ENCODE measurements around the gene CRYBG1. TPM values are rescaled to one million over a fixed set of nuclear protein-coding genes. Genes with fewer than 3 reads are reported as not detected.

The CRYBG1 gene, protein sequence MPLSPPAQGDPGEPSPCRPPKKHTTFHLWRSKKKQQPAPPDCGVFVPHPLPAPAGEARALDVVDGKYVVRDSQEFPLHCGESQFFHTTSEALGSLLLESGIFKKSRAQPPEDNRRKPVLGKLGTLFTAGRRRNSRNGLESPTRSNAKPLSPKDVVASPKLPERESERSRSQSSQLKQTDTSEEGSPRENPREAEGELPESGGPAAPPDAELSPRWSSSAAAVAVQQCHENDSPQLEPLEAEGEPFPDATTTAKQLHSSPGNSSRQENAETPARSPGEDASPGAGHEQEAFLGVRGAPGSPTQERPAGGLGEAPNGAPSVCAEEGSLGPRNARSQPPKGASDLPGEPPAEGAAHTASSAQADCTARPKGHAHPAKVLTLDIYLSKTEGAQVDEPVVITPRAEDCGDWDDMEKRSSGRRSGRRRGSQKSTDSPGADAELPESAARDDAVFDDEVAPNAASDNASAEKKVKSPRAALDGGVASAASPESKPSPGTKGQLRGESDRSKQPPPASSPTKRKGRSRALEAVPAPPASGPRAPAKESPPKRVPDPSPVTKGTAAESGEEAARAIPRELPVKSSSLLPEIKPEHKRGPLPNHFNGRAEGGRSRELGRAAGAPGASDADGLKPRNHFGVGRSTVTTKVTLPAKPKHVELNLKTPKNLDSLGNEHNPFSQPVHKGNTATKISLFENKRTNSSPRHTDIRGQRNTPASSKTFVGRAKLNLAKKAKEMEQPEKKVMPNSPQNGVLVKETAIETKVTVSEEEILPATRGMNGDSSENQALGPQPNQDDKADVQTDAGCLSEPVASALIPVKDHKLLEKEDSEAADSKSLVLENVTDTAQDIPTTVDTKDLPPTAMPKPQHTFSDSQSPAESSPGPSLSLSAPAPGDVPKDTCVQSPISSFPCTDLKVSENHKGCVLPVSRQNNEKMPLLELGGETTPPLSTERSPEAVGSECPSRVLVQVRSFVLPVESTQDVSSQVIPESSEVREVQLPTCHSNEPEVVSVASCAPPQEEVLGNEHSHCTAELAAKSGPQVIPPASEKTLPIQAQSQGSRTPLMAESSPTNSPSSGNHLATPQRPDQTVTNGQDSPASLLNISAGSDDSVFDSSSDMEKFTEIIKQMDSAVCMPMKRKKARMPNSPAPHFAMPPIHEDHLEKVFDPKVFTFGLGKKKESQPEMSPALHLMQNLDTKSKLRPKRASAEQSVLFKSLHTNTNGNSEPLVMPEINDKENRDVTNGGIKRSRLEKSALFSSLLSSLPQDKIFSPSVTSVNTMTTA (N-terminal part only)
- 19.3 and 105 TPM in 2 replicates for total RNA-seq (ENCODE audit: low replicate concordance)

DNA sequence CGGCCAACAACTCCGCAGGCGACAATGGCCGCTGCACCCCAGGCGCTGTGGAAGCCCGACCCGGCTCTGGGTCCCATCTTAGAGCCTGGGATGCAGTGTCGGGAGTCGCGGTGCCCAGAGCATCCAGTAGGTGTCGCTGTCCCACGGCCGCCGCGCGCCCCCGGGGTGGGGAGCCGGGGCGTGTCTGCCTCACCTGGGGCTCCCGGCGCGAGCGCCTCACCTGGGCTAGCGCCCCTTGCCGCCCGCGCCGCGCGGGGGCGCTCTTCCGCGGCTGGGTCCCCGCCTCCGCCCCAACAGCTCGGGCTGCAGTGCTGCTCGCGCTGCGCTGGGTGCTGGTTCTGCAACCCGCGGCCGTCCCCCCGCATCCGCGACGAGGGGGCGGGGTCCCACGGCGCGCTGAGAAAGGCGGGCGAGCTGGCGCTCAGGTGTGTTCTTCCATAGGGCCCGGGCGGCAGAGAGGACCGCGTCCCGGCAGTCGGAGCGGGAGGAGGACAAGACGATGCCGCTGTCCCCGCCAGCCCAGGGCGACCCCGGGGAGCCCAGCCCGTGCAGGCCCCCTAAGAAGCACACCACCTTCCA lies at the start of gene CRYBG1:
Gene CRYBG1 (plus strand): TSS at position 308 of the 579 bp plus-strand sequence. CDS start 192 bp downstream, at position 500.
- no peak for DNase-seq (ENCODE audit: low read depth)
- peak within 1 kb of the TSS; percentile 47 for H3K4me3 ChIP-seq (ENCODE audit: low read depth, low read length)

DNA sequence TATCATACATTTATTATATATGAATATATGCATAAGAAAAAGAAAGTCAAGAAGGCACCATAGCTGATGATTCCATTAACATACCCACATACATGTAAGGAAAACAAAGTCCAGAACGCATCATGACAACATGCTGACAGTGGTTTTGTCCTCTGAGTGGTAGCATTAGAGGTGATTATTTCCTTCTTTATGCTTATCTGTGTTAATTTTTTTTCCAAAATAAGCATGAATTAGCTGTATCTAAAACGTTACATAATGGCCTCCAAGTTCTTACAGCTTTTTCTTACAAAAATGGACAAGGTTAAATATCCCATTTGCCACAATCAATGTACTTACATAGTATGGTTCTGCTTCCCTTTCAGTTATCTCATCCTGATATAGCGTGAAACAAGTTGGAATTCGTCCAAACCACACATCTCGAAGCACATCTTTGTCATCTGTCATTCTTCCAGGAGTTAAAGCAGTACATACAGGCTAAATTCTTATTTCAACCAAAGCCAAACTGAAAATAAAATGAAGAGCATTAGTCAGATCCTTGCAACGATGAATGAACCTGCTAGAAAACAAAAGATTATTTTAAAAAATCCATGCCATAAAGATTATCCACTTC lies 44.6 kb upstream of the CRYBG1 start:
- TF ChIP-seq CTCF (IDR thresholded peaks at IDR 0.05; ENCODE audit: insufficient read depth, low read length) = no peak
- no peak for DNase-seq (ENCODE audit: low read depth)
- no peak overlapping the region for H3K4me3 ChIP-seq (ENCODE audit: low read depth, low read length)

More for the DNA sequence above, at the start of gene CRYBG1:
- peak; percentile 81 for TF ChIP-seq CTCF (IDR thresholded peaks at IDR 0.05; ENCODE audit: insufficient read depth, low read length)

DNA sequence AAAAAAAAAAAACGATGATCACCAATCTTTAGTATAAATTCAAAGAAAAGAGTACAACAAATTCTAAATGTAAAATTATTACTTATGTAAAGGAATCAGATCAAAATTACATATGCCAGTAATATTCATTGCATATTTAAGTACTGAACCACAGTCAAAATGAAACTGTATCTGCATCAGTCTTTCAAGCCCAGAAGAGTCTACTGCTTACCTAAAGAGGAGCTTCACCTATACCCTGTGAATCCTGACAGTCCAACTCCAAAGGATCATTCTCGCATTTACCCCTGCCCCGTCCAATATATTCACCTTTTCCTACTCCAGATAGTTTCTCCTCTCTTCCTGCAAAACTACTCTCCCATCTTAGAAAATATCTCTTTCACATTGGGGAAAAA lies 44.1 kb upstream of the CRYBG1 start:
- DNase-seq (ENCODE audit: low read depth) = no peak
- TF ChIP-seq CTCF (IDR thresholded peaks at IDR 0.05; ENCODE audit: insufficient read depth, low read length) = no peak
- no peak overlapping the region for H3K4me3 ChIP-seq (ENCODE audit: low read depth, low read length)

GRCh38 chr6:106318061-106318460 lies 42.5 kb upstream of the CRYBG1 start:
- no peak for DNase-seq (ENCODE audit: low read depth)
- TF ChIP-seq CTCF (IDR thresholded peaks at IDR 0.05; ENCODE audit: insufficient read depth, low read length) = no peak
- no peak overlapping the region for H3K4me3 ChIP-seq (ENCODE audit: low read depth, low read length)

DNA sequence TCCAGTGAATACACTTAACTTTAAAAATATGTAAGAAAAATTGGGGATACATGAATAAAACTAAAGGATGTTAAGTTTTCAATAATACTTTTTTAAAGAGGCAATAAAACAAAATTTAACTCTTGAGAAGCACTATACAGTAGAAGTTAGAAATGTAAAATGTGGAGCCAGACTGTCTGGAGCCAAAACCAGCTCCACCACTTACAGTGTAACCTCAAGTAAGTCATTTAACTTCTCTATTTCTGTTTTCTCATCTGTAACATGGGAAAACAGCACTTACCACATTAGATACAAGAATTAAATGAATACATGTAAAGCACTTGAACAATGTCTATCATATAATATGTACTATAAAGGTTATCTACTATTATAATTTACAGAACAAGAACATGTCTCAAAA lies 41.7 kb upstream of the CRYBG1 start:
- no peak overlapping the region for H3K4me3 ChIP-seq (ENCODE audit: low read depth, low read length)
- no peak for TF ChIP-seq CTCF (IDR thresholded peaks at IDR 0.05; ENCODE audit: insufficient read depth, low read length)
- DNase-seq (ENCODE audit: low read depth) = no peak

Data from fibroblast of the aortic adventitia (primary cell).